Stimulated activated CD4-positive, alpha-beta T cell treated with anti-CD3 and anti-CD28 coated beads, Interleukin-4, amount 100 ng/mL, for 4 hours (primary cell): ENCODE data around the gene AGAP1.

Experiments used
- DNase-seq, 2 experiments: peaks; one replicate each; pipeline ENCODE4 v3.0.0-alpha.2; 2020

The AGAP1 gene

GRCh38 chr2:235956281-235956970 lies 462.6 kb downstream of the AGAP1 start:
- DNase-seq, result no peak

- no peak for DNase-seq
Measured at GRCh38 chr2:235957251-235957650, 463.4 kb downstream of the AGAP1 start.

DNA sequence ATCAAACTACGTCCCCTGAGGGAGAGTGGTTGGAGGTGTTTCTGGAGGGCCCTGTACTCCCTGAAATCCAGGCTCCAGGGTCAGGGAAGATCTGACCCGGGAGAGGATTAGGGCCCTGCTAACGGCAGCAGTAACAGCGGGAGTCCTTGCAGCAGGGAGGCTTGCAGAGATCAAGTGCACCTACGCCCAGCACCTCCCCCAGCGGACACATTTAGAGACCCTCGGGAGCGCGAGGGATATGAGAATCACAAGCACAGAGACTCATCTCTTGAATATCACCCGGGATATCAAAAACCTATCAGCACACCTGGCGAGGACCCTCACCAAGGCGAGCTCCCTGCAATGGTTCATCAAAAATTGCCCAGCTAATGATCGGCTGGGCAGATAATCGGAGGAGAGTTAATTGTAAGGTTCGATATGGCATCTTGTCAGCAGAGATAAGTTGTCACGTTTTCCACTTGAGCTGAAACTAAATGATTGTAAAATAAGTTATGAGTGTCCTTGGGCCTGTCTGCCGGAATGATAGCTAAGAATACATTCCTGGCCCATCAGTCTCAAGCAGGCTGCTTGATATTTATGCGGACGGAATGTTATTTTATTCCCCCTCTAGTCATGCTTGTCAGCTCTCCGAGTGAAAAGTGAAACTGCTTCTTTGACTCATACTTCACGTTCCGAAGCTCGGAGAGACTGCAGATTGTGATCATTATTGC lies 464.5 kb downstream of the AGAP1 start:
- no peak for DNase-seq

DNA sequence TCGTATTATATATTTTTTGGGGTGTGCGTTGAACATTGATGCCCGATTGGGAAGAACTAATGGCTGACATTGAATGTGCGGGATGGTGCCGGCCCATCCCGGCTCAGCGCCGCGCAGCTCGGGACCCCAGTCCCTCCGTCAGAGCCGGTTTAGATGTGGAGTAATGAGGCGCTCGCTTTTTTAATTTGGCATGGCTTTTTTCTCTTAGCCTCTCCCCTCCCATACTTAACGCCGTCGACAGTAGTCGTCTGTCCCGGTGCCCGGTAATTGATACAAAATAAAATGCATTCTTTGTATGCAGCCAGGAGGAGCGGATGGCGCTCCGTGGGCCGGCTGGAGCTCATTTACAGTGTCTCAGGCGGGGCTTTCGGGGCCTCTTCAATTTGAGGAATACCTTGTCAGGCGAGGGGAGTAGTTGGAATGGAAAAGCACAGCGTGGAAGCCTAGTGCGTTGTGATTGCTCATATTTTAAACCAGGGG lies 465.1 kb downstream of the AGAP1 start:
- DNase-seq, result no peak

- no peak for DNase-seq
Measured at GRCh38 chr2:235960011-235960715, 466.3 kb downstream of the AGAP1 start.

GRCh38 chr2:235960716-235961640 lies 467.1 kb downstream of the AGAP1 start:
- DNase-seq, result no peak

DNA sequence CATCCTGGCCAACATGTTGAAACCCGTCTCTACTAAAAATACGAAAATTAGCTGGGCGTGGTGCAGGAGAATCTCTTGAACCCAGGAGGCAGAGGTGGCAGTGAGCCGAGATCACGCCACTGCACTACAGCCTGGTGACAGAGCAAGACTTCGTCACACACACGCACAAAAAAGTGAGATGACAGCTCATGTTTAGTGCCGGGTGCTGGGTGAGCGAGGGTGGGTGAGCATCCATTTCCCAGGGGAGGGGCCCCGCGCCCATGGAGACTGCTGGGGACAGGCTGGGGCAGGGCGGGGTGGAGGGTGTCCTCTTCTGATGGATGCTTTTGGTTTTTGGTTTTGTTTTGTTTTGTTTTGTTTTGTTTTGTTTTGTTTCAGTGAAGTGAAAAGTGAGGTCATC lies 467.9 kb downstream of the AGAP1 start:
- no peak for DNase-seq

DNA sequence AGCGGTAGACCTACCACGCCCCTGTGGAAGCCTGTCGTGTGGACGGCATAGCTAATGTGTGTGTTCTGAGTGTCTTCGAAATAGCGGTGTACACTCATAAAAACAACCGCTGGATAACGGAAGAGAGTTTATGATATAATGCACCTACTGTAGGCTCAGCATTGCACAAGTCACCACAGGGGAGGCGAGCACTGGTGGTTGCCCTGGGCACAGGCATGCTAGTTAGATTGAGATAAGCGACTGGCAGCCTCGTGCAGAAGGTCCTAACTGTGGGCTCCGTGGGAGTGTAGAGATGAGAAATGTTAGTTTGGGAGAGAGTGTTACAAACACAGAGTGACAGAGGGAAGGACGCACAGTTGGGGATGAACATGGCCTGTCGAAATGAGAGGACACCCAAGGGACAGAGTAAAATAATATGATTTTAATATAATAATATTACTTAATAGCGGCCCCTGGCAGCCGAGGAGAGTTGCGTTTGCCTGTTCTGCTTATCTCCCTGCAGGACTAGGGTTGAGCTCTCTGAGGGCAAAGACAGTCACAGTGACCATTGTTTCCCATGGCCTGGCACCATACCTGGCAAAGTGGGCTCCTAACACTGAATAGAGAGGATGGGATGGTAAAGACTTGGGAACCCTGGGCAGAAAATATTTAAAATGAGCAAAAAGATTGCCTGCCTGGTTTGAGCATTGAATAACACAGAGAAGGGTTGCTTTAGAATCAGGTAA lies 470.2 kb downstream of the AGAP1 start:
- no peak for DNase-seq

DNA sequence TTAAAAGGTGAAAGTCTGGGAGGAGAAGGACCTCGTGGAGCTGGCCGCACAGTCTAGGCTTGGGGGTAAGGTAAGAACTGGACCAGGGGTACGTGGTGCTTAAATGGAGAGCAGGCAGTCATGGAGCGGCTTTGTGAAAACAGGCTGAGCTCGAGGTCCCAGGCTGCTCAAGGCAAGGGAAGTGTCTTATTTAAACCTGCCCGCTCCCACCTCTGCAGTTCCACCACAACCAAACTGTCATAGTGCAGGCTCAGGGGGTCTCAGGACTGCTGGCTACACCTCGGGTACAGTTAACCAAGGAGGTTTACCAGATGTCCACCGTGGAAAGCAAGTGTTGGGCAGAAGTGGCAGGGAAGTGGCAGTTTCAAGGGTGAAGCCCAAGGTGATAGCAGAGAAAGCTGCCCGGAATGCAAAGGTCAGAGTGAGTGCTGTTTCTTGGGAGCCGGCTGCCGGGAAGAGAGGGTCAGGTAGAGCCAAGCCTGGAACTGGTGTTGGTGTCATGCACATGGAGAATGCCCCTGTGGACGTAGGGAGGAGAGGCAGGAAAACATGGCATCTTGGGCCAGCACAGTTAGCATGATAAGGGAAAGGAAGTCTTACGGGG lies 471.0 kb downstream of the AGAP1 start:
- DNase-seq, result no peak

- no peak for DNase-seq
Measured at GRCh38 chr2:235966396-235966795, 472.6 kb downstream of the AGAP1 start.

GRCh38 chr2:235966932-235967757 lies 473.3 kb downstream of the AGAP1 start:
- no peak for DNase-seq

- no peak for DNase-seq
Measured at GRCh38 chr2:235968155-235968554, 474.3 kb downstream of the AGAP1 start.

GRCh38 chr2:235968616-235969324 lies 474.9 kb downstream of the AGAP1 start:
- DNase-seq, result no peak

DNA sequence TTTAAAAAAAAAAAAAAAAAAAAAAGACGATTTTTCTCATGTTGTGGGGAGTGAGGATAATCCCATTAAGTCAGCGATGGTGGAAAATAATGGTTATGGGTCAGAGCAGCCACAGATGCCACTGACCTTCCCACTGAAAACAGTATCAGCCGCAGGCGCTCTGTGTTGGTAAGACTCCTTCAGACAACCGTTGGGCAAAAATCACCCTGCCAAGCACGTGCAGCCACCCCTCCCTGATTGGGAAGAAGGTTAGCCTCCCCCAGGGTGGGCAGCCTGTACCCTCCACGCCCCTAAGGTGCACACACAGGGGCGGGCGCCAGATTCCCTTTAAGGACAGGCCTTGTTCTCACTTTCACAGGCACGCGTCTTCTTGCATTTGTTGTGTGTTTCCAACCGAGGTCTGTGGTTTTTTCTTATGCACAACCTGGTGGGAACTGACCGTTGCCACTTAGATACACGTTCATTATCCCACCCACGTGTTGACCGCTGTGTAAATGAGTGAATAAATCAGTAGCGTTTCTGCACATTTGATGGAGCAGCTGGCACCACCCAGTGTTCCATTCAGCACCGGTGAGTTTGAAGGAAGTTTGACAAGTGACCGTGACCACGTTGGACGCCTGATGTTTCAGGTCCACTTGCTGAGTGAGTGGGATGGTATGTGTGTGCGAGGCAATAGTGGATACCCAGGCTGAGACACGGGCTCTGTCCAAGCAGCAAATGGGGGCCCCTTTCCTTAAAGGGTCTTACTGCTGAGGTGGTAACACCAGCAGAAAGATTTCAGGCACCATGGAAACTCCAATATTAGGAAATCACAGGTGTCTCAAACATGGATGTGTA lies 476.6 kb downstream of the AGAP1 start:
- no peak for DNase-seq

DNA sequence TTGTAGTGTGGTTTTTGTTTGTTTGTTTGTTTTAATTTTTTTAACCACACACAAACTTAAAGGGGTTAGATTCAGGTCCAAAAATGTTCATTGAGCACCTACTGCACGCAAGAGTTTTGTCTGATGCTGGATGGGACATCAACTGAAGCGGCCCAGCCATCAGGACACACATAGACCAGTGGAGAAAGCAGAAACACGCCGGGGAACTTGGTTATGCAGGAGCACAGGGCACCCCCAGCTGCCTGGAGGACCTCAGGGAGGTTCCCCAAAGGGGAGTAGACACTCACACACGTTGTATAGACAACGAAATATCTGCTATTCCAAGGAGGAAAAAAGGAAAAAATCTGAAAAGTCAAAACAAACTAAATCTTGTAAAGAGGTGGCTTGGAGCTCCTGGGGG lies 482.7 kb downstream of the AGAP1 start:
- DNase-seq, result no peak

GRCh38 chr2:235976956-235977355 lies 483.1 kb downstream of the AGAP1 start:
- DNase-seq, result no peak

DNA sequence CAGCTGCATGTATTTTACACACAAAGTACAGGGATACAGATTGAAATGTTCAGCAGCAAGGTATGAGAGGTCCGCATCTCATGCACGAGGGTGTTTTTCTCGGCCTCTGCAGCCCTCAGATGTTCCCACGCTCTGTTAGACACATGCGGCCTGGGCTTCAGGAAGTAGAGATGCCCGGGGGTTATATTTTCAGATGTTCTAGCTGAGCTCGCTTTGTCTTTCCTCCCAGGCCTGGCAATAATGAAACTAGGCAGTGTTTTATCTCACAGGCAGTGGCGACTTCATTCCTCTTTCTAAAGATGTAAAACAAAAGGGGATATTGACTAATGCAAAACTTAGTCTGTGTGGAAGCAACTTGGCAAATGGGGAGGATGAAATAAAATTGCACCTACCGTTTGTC lies 483.6 kb downstream of the AGAP1 start:
- no peak for DNase-seq

DNA sequence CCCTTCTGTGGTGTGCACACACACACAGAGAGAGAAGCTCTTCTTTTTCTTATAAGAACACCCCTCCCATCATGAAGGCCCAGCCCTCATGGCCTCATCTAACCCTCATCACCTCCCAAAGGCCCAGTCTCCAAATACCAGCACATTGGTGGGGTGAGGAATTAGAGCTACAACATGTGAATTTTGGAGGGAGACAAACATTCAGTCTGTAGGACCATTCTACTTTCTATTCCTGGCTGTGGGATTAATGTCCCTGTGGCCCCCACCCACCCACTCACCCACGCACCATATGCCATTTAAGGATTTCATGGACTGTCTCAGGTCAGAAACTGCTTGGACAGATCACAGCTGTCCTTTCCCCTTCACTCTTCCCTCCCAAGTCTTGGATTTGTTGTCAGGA lies 484.2 kb downstream of the AGAP1 start:
- no peak for DNase-seq

GRCh38 chr2:235979037-235979436 lies 485.2 kb downstream of the AGAP1 start:
- DNase-seq, result no peak
